B cell (primary cell): ENCODE results near the gene MLLT3. TPM values are rescaled to one million over a fixed set of nuclear protein-coding genes. Genes with fewer than 3 reads are reported as not detected.

Experiments used
- ATAC-seq: fragments of 200-7000 bp; cut with Tn5 transposase; one replicate; pipeline ENCODE4 v1.10.0; 2021; ENCODE audit warnings: low read depth, mild to moderate bottlenecking, moderate number of reproducible peaks, moderate library complexity
- CTCF ChIA-PET: fragments of 350-600 bp; sonication (Branson Sonifier 250); formaldehyde crosslinking; loops from one replicate; lab custom pipeline; 2021; ENCODE audit warnings: antibody characterized with exemption, inconsistent platforms; lab: Charles Lee
- POLR2A ChIA-PET: fragments of 350-600 bp; sonication (Branson Sonifier 250); formaldehyde crosslinking; loops from one replicate; lab custom pipeline; 2021; ENCODE audit warnings: antibody characterized with exemption; lab: Charles Lee
- DNase-seq: peaks from one replicate; pipeline ENCODE4 v3.0.0; 2013
- H2AFZ ChIP-seq: 2 replicates; pipeline ENCODE4 v1.6.1; 2012; ENCODE audit warnings: mild to moderate bottlenecking, low read depth, low read length; ENCODE audit not compliant: insufficient read depth, poor library complexity, severe bottlenecking
- H3K27ac ChIP-seq, 2 donors: 1 replicate in 1 of 2; 2 replicates in 1 of 2; pipeline ENCODE4 v1.5.1; 2012 to 2013; ENCODE audit warnings: low read length in 2 of 2, mild to moderate bottlenecking in 2 of 2, moderate library complexity in 1 of 2
- H3K27me3 ChIP-seq, 4 experiments: fragments of 200-600 bp in 1 of 4; sonication (generic) in 1 of 4; replicated peaks in 1 of 4; 1 replicate in 2 of 4; 2 replicates in 2 of 4; pipeline versions ENCODE4 v1.6.1 to v1.7.0; 2013 to 2016; ENCODE audit warnings: low read length in 3 of 4, mild to moderate bottlenecking in 2 of 4, mixed read lengths in 1 of 4, moderate library complexity in 1 of 4; ENCODE audit not compliant: insufficient read depth in 4 of 4, control insufficient read depth in 3 of 4; ENCODE audit errors: control extremely low read depth in 1 of 4
- H3K36me3 ChIP-seq, 2 experiments: replicated peaks in 1 of 2; 1 replicate in 1 of 2; 2 replicates in 1 of 2; pipeline versions ENCODE4 v1.6.1 to v1.7.1; 2013; ENCODE audit warnings: low read length in 1 of 2; ENCODE audit not compliant: insufficient read depth in 2 of 2, control insufficient read depth in 1 of 2; ENCODE audit errors: control extremely low read depth in 1 of 2, extremely low read depth in 1 of 2
- H3K4me1 ChIP-seq, 2 donors: fragments of 200-600 bp in 1 of 2; sonication (generic) in 1 of 2; 1 replicate in 1 of 2; 2 replicates in 1 of 2; pipeline versions ENCODE4 v1.5.1 to v1.6.1; 2013 to 2017; ENCODE audit warnings: low read length in 2 of 2; ENCODE audit not compliant: control insufficient read depth in 2 of 2, insufficient read depth in 2 of 2
- H3K4me2 ChIP-seq: replicated peaks from 2 replicates; pipeline ENCODE3; 2012; ENCODE audit warnings: mild to moderate bottlenecking, low read depth, low read length; ENCODE audit not compliant: poor library complexity, severe bottlenecking
- H3K4me3 ChIP-seq, 5 experiments: fragments of 200-600 bp in 1 of 5; sonication (generic) in 1 of 5; 1 replicate in 3 of 5; 2 replicates in 2 of 5; pipeline versions ENCODE4 v1.5.1 to v1.7.0; 2011 to 2016; ENCODE audit warnings: low read length in 4 of 5, mild to moderate bottlenecking in 4 of 5, low read depth in 2 of 5, control low read depth in 1 of 5, moderate library complexity in 1 of 5; ENCODE audit not compliant: insufficient read depth in 1 of 5; ENCODE audit errors: control extremely low read depth in 1 of 5, extremely low read depth in 1 of 5
- H3K79me2 ChIP-seq: fragments of 200-600 bp; sonication (generic); one replicate; pipeline ENCODE4 v1.6.0; 2016; ENCODE audit warnings: low read length; ENCODE audit not compliant: control insufficient read depth, insufficient read depth
- H3K9ac ChIP-seq: fragments of 200-600 bp; sonication (generic); 2 replicates; pipeline ENCODE4 v1.6.1; 2017; ENCODE audit warnings: mild to moderate bottlenecking, low read length, moderate library complexity
- H3K9me3 ChIP-seq, 3 donors: one replicate each; pipeline versions ENCODE4 v1.6.1 to v1.7.1; 2013; ENCODE audit warnings: low read length in 2 of 3; ENCODE audit not compliant: control insufficient read depth in 2 of 3, insufficient read depth in 1 of 3; ENCODE audit errors: control extremely low read depth in 1 of 3
- H4K20me1 ChIP-seq: 2 replicates; pipeline ENCODE4 v1.6.0; 2012; ENCODE audit warnings: mild to moderate bottlenecking, low read length; ENCODE audit not compliant: insufficient read depth, control insufficient read depth, poor library complexity, severe bottlenecking
- H3K27ac Mint-ChIP-seq: one replicate; pipeline ENCODE4 v1.8.0; 2021; ENCODE audit warnings: mixed read lengths
- H3K27me3 Mint-ChIP-seq: one replicate; pipeline ENCODE4 v1.8.0; 2021; ENCODE audit warnings: mixed read lengths
- H3K4me1 Mint-ChIP-seq: one replicate; pipeline ENCODE4 v1.8.0; 2021; ENCODE audit warnings: mixed read lengths
- H3K4me3 Mint-ChIP-seq: one replicate; pipeline ENCODE4 v1.8.0; 2021; ENCODE audit warnings: mixed read lengths
- H3K9me3 Mint-ChIP-seq: one replicate; pipeline ENCODE4 v1.8.0; 2022; ENCODE audit warnings: mixed read lengths; ENCODE audit not compliant: insufficient read depth
- CTCF ChIP-seq: fragments of 200-600 bp; IDR thresholded peaks from one replicate; pipeline ENCODE4 v1.8.0; 2022; ENCODE audit warnings: antibody characterized with exemption, mild to moderate bottlenecking
- EZH2 ChIP-seq: IDR thresholded peaks from 2 replicates; pipeline ENCODE4 v1.6.1; 2012; ENCODE audit warnings: borderline replicate concordance, low read depth, mild to moderate bottlenecking, moderate library complexity, low read length; ENCODE audit not compliant: insufficient read depth, poor library complexity, severe bottlenecking
- WGBS: methylation state at CpG from one replicate; pipeline ENCODE4 v1.1.5; 2013; ENCODE audit warnings: missing lambda C conversion rate; ENCODE audit not compliant: insufficient coverage; 5-methylcytosine and 5-hydroxymethylcytosine counted together
- intact Hi-C: fragments of 100-400 bp; cut with micrococcal nuclease; formaldehyde crosslinking; loops from one replicate; pipeline ENCODE4 v1.10.0; 2022
- polyA plus RNA-seq: library from polyadenylated mRNA; depleted of rRNA; stranded (reverse); fragments of >200 nt; gene quantifications from 2 replicates; pipeline ENCODE4 v1.2.3, GENCODE V29; 2012
- total RNA-seq, 2 donors: library from RNA; stranded (reverse); fragments of 120-200 nt in 1 of 2; gene quantifications; 1 replicate in 1 of 2; 2 replicates in 1 of 2; pipeline versions ENCODE4 v1.2.3 to v1.2.4, GENCODE V29; 2013 to 2022

MLLT3 gene
- total and polyA plus RNA-seq, 2 donors (not counting 1 experiment from before 2014, with no cell fraction given) = 3.4 to 3.6 TPM

- WGBS = 96% methylated on average over 4 of the region's 4 CpGs
- no peak for ATAC-seq
- Histone ChIP-seq H2AFZ (no peak overlapping the region), H3K36me3 (no peaks in the 10 kb centered on the region), H3K27ac (no peak overlapping the region), H3K9ac (no peak overlapping the region), H3K4me2 (no peak overlapping the region), H4K20me1 (peaks cover 5% of the 10 kb centered on the region), H3K4me3 (no peak overlapping the region), H3K79me2 (no peaks in the 10 kb centered on the region), H3K27me3 (no peaks in the 10 kb centered on the region), H3K4me1 (no peaks in the 10 kb centered on the region), H3K9me3 (no peaks in the 10 kb centered on the region)
- POLR2A ChIA-PET = no interaction called here
- Mint-ChIP-seq H3K4me3 (no peak overlapping the region), H3K27ac (no peak overlapping the region), H3K9me3 (no peaks in the 10 kb centered on the region), H3K27me3 (no peaks in the 10 kb centered on the region), H3K4me1 (no peaks in the 10 kb centered on the region)
- CTCF ChIA-PET = interaction anchor here (0.6 kb wide), 1 partner anchor 665 kb away, joined by 6 read pairs; no protein-coding TSS in a partner anchor
- intact Hi-C loops = no loop called here
- TF ChIP-seq EZH2 (no peak), CTCF (no peak)
- DNase-seq = no peak
Measured at GRCh38 chr9:20532584-20532983, 89.7 kb downstream of the MLLT3 start.

- Histone ChIP-seq H3K36me3 (no peaks in the 10 kb centered on the region), H4K20me1 (peaks cover 5% of the 10 kb centered on the region), H3K27me3 (no peaks in the 10 kb centered on the region), H3K9ac (no peak overlapping the region), H3K9me3 (no peaks in the 10 kb centered on the region), H3K4me1 (no peaks in the 10 kb centered on the region), H3K79me2 (no peaks in the 10 kb centered on the region), H3K4me3 (no peak overlapping the region), H3K4me2 (no peak overlapping the region), H2AFZ (no peak overlapping the region), H3K27ac (no peak overlapping the region)
- no peaks in the 10 kb centered on the region for H3K9me3 Mint-ChIP-seq
- no peak overlapping the region for H3K27ac Mint-ChIP-seq
- no peaks in the 10 kb centered on the region for H3K27me3 Mint-ChIP-seq
- CTCF ChIA-PET = no interaction called here
- no peaks in the 10 kb centered on the region for H3K4me1 Mint-ChIP-seq
- DNase-seq (no peak), ATAC-seq (no peak)
- no peak overlapping the region for H3K4me3 Mint-ChIP-seq
- 100% methylated on average over 1 of the region's 2 CpGs for WGBS
- intact Hi-C loops = no loop called here
- TF ChIP-seq EZH2 (no peak), CTCF (no peak)
- POLR2A ChIA-PET = no interaction called here
Measured at GRCh38 chr9:20529837-20530236, 92.5 kb downstream of the MLLT3 start.
